Neural cell (in vitro differentiated cells): ENCODE measurements around the gene CDHR4.

Experiments
- EZH2 ChIP-seq: fragments of 200-600, 300-800 bp; shearing (Covaris generic), sonication (generic); IDR thresholded peaks from 2 replicates; pipeline ENCODE4 v1.6.1; 2014; ENCODE audit warnings: antibody characterized with exemption, low read length, borderline replicate concordance, mild to moderate bottlenecking; ENCODE audit not compliant: insufficient read depth, poor library complexity, severe bottlenecking
- POLR2AphosphoS5 ChIP-seq: IDR thresholded peaks from 2 replicates; pipeline ENCODE4 v1.6.1; 2012
- TF ChIP-seq, protein P1 (sequence below): fragments of 450-650 bp; IDR thresholded peaks from 2 replicates; pipeline ENCODE4 v1.5.1; 2014; ENCODE audit warnings: antibody characterized with exemption, mild to moderate bottlenecking, moderate library complexity; ENCODE audit not compliant: poor library complexity, severe bottlenecking

DNA sequence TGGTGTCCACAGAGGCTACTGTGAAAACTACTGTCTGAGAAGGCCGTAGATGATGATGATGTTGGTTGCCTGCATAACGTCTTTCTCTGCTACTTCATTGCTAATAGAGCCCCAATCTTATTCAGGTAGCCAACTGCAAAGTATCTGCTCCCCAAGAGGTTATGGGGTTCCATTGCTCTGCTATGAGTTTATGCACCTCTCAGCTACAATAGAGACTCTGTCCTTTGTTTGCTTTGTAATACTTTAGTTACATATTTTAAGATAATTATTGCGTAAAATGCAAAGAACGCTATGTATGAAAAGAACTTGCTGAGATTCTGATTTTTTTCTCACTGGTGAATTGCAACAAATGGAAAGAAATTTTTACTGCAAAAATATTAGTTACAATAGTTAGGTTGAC lies 48.2 kb downstream of the CDHR4 start:
- TF ChIP-seq EZH2 = no peak
- TF ChIP-seq POLR2AphosphoS5 = no peak
- TF ChIP-seq, protein P1, sequence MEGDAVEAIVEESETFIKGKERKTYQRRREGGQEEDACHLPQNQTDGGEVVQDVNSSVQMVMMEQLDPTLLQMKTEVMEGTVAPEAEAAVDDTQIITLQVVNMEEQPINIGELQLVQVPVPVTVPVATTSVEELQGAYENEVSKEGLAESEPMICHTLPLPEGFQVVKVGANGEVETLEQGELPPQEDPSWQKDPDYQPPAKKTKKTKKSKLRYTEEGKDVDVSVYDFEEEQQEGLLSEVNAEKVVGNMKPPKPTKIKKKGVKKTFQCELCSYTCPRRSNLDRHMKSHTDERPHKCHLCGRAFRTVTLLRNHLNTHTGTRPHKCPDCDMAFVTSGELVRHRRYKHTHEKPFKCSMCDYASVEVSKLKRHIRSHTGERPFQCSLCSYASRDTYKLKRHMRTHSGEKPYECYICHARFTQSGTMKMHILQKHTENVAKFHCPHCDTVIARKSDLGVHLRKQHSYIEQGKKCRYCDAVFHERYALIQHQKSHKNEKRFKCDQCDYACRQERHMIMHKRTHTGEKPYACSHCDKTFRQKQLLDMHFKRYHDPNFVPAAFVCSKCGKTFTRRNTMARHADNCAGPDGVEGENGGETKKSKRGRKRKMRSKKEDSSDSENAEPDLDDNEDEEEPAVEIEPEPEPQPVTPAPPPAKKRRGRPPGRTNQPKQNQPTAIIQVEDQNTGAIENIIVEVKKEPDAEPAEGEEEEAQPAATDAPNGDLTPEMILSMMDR = no peak
